GM12892 (cell line): Measurements from ENCODE around the gene LY6G5C.

Experiments used
- POLR2A ChIP-seq: IDR thresholded peaks from 2 replicates; pipeline ENCODE4 v1.6.1; 2011; ENCODE audit warnings: low read depth, low read length, control low read depth
- POLR2AphosphoS5 ChIP-seq: IDR thresholded peaks from 2 replicates; pipeline ENCODE4 v1.6.1; 2011; ENCODE audit warnings: low read depth, low read length, control low read depth

DNA sequence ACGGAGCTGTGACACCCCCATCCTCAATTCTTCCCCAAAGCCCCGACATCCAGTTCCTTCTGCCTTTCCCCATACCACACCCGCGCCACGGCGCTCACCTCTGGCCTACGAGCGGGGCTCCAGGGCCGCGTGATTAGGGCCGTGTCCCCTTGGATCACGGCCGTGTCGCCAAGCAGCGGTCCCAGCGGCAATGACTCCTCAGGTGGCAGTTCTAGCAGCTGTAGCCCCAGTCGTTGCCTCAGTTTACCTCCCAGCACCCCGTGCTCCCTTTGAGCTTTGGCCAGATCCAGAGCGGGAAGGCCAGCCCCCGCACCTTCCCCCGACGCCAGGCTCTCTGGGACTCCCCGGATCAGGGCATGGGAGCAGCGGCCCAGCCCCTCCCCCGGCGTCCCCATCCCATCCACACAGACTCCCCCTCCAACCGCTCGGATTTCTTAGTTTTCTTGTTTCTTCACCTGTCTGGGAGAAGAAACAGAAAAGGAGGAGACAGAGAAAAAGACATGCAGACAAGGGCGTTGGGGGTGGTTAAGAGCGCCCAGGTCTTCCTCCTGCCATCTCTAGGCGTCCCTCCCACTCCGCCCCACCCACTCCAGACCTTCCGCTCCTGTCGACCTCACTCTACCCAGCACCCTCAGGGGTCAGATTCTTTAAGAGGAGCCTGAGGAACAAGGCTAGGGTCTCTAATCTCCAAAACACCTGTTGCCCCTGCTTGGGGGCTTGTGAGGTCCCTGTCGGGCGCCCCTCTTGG is 48.1 kb upstream of the LY6G5C start, which contains the start of gene DDAH2:
- TF ChIP-seq POLR2AphosphoS5 = no peak
- TF ChIP-seq POLR2A = no peak
